Activated T-helper 9 cell treated with anti-CD3 and anti-CD28 coated beads, Interleukin-2, amount 50 U/mL, for 16 hours (primary cell): ENCODE results near the gene SIRT3.

Experiments used
- DNase-seq: peaks from one replicate; pipeline ENCODE4 v3.0.0-alpha.2; 2020; ENCODE audit warnings: low read depth

SIRT3 gene

DNA sequence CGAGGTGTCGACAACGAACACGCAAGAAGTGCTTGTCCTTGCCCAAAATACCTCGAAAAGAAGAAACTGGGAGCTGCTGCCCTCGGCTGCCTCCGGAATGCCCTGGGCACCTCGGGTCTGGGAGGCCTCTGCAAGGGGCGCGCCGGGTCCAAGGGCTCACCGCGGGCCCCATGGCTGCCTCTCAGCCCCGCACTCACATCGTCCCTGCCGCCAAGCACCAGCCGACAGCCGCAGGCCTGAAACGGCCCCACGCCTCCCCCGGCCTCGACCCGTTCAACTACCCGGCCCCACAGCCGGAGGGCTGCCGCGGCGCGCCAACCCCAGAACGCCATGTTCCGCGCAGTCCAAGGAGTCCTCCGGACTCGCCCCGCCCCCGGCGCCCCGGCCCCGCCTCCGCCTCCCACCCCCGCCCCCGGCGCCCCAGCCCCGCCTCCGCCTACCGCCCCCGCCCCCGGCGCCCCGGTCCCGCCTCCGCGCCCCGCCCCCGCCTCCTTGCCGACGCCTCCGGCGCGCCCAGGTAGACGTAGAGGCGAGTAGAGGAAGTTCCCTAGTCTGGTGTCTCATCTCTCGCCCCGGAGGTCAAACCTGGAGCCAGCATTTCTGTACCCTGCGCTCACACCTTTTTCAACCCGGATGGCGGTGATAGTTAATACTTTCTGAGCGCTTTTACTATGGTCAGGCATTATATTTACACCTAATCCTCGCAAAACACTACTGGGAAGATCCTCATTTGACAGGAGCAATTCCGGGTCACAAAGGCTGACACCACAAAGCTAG lies at the start of gene SIRT3:
SIRT3 (minus strand) TSS at position 346 of the 777 bp plus-strand sequence; CDS start at position 332, 14 bp downstream.
- DNase-seq = peak; percentile 74

DNA sequence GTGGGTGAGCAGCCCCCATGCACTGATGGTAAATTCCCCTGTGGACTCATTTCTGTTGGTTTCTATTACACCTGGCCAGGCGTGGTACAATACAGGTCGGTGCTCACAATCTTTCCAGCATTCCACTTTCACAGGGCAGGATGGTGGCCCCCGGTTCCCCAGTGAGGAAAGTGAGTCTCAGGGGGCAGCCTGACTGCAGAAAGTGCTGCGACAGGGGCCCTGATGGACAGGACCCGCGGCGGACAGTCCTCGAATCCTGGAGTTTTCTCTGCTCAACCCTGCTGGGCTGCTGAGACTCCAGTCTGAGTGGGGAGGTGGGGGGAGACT lies 49.7 kb upstream of the SIRT3 start:
- no peak for DNase-seq

GRCh38 chr11:285021-285893 lies 49.1 kb upstream of the SIRT3 start:
- no peak for DNase-seq

DNA sequence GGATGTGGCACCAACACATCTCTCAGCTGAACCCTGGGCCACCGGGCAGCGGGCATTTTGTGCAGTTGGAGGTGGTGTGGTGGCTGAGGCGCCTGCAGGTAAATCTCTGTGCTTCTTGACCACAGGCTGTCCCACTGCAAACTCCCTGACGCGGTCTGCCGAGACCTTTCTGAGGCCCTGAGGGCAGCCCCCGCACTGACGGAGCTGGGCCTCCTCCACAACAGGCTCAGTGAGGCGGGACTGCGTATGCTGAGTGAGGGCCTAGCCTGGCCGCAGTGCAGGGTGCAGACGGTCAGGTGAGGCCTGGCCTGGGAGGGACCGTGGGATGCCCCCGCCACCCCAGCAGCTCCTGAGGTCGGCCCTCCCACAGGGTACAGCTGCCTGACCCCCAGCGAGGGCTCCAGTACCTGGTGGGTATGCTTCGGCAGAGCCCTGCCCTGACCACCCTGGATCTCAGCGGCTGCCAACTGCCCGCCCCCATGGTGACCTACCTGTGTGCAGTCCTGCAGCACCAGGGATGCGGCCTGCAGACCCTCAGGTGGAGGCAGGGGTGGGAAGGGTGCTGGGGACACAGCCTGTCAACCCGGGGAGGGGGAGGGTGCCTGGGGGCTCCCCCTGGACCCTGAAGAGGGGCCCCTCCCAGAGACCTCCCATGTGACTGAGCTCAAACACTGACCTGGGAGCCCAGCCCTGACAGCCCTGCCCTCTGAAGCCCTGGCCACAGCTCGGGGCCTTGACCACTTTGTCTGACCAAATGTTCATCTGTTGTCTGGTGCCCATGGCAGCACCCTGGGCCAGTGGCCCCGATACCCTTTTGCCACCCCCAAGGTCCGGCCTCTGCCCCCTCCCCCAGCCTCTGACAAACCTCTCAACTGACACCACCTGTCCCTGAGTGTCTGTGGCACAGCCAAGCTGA lies 48.2 kb upstream of the SIRT3 start:
- DNase-seq = no peak

DNA sequence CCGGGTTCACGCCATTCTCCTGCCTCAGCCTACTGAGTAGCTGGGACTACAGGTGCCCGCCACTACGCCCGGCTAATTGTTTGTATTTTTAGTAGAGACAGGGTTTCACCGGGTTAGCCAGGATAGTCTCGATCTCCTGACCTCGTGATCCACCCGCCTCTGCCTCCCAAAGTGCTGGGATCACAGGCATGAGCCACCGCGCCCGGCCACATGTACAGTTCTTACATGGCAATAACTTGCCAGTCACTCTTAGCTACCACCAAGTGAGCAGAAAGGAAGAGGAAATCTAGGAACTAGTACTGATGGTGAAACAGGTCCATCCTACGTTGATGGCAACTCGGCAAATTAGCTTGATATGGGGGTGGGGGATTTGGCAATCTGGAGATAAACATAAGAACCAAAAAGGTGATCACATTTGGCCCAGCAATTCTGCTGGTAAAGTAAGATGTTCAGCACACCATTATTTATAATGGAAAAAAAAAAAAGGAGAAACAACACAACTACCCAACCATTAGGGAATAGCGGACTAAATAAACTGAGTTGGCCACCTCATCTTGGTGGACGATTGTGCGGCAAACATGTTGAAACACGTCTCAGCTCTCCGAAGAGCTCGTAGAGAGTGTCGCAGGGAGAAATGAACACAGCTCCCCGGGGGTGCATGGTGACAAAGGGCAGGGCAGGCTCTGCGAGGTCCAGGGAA lies 47.4 kb upstream of the SIRT3 start:
- no peak for DNase-seq

GRCh38 chr11:282630-283360 lies 46.7 kb upstream of the SIRT3 start:
- no peak for DNase-seq

- no peak for DNase-seq
Observed at GRCh38 chr11:282171-282570, 46.0 kb upstream of the SIRT3 start.

- no peak for DNase-seq
Observed at GRCh38 chr11:281486-282161, 45.5 kb upstream of the SIRT3 start.

- no peak for DNase-seq
Observed at GRCh38 chr11:280706-281485, 44.8 kb upstream of the SIRT3 start.

- no peak for DNase-seq
Observed at GRCh38 chr11:279966-280705, 44.0 kb upstream of the SIRT3 start.

- no peak for DNase-seq
Observed at GRCh38 chr11:279040-279965, 43.2 kb upstream of the SIRT3 start.

GRCh38 chr11:278001-278951 lies 42.1 kb upstream of the SIRT3 start, which contains the start of gene NLRP6:
TSS of gene NLRP6 (plus strand) at chr11:278407. CDS start at chr11:278570, 163 bp downstream.
- no peak for DNase-seq

DNA sequence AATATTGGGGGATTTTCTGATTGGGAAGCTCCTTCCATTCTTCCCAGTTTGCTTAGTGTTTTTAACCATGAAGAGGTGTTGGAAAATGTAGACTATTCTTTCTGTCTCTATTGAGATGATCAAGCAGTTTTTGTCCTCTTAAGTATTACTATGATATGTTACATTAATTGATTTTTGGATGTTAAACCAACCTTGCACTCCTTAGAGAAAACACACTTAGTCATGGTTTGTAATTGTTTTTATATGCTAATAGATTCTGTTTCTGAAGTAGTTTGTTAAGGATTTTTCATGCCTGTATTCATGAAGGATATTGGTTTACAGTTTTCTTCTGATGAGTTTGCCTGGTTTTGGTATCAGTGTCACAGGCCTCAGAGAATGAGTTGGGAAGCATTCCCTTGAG lies 40.1 kb upstream of the SIRT3 start:
- no peak for DNase-seq

- no peak for DNase-seq
Observed at GRCh38 chr11:272931-273198, 36.7 kb upstream of the SIRT3 start.

DNA sequence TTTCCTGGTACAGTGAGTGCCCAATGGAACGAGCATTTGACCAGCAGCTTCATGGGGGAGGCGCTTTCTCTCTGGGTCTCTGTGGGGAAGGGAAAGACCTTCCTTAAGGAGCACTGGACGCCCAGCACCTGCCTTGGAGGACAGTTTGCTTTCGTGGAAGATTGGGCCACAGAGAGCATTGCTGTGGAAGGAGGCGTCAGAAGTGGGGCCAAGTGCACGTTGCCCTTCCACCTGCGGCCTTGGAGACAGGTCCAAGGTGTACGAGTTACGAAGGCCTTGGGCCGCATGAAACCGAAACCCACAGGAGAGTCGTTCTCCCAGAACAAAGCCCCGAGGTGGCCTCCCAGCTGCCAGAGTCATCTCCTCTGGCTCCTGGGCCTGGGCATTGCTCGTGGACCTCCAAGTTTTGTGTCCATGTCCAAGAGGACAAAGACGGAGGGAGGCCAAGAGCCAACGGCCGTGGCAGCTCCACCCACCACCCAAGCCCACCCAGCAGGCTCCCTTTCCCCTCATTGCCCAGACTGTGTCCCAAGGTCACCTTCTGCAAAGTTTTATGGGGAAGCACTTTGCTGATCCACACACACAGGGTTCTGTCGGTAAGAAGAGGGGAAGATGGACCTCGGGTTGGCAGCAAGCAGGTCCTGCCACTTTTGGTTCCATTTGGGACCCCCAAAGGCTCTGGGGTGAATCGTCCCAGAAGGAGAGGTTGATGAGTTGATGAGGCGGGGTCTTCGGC lies 36.2 kb upstream of the SIRT3 start:
- no peak for DNase-seq

GRCh38 chr11:271319-271715 lies 35.2 kb upstream of the SIRT3 start:
- DNase-seq = no peak
